ENCODE measurements around the gene UBAC2. TPM values are rescaled to one million over a fixed set of nuclear protein-coding genes. Genes with fewer than 3 reads are reported as not detected.

The UBAC2 gene
- total and polyA plus RNA-seq, 2 donors (not counting 3 experiments of a cell fraction or from before 2014, with no cell fraction given) = 45.7 to 54.4 TPM

- intact Hi-C loops (cut with micrococcal nuclease) = no loop called here
- H3K4me1 ChIP-seq (ENCODE audit: control insufficient read depth, extremely low read depth, insufficient read depth, low read length) = no peaks in the 10 kb centered on the region
- FAIRE-seq (no peak), DNase-seq (ENCODE audit: low read depth, low spot score) (no peak)
- H3K9ac ChIP-seq (replicated peaks; ENCODE audit: extremely low read depth, insufficient read depth, low read length) = no peak overlapping the region
- no peaks in the 10 kb centered on the region for H3K79me2 ChIP-seq (ENCODE audit: control insufficient read depth, insufficient read depth, low read length)
- H2AFZ ChIP-seq (ENCODE audit: low read depth, low read length) = no peak overlapping the region
- no peaks in the 10 kb centered on the region for H3K9me1 ChIP-seq (replicated peaks; ENCODE audit: control insufficient read depth, extremely low read depth, insufficient read depth, low read length)
- CTCF ChIA-PET = no interaction called here
- no peaks in the 10 kb centered on the region for H3K9me3 ChIP-seq (replicated peaks; ENCODE audit: control insufficient read depth, insufficient read depth, low read length)
- dilution Hi-C loops (cut with MboI; ENCODE audit: extremely low pct_ligation_motif_present, low sequenced_read_pairs) = no loop called here
- no peaks in the 10 kb centered on the region for H4K20me1 ChIP-seq (replicated peaks; ENCODE audit: control insufficient read depth, extremely low read depth, insufficient read depth, low read length)
- H3K4me3 ChIP-seq (replicated peaks in 1 of 3; ENCODE audit: insufficient read depth in 1 of 3, low read depth in 1 of 3, low read length in 3 of 3) = no peak overlapping the region
- no peak overlapping the region for H3K27ac ChIP-seq (ENCODE audit: insufficient read depth, low read depth, low read length)
- H3K4me2 ChIP-seq (ENCODE audit: insufficient read depth, low read length) = no peak overlapping the region
- TF ChIP-seq GATA2 (IDR thresholded peaks at IDR 0.05; ENCODE audit: insufficient read depth, insufficient read length, low read depth, low read length) (no peak), MAX (IDR thresholded peaks at IDR 0.05; ENCODE audit: insufficient read depth, insufficient read length) (peak; percentile 5), EZH2 (IDR thresholded peaks at IDR 0.05; ENCODE audit: borderline replicate concordance, low read depth, low read length, severe bottlenecking) (no peak)
- no TSS peak for BruUV-seq (replicated peaks)
- no peaks in the 10 kb centered on the region for H3K36me3 ChIP-seq (ENCODE audit: control insufficient read depth in 2 of 2, extremely low read depth in 1 of 2, insufficient read depth in 2 of 2, low read length in 2 of 2)
- H3K27me3 ChIP-seq (ENCODE audit: control insufficient read depth in 2 of 2, insufficient read depth in 2 of 2, low read length in 2 of 2) = peaks cover 3 to 15% of the 10 kb centered on the region in 2 experiments
- POLR2A ChIA-PET = no interaction called here
These were observed 213.7 kb downstream of the UBAC2 start for GRCh38 chr13:99414048-99414995.

DNA sequence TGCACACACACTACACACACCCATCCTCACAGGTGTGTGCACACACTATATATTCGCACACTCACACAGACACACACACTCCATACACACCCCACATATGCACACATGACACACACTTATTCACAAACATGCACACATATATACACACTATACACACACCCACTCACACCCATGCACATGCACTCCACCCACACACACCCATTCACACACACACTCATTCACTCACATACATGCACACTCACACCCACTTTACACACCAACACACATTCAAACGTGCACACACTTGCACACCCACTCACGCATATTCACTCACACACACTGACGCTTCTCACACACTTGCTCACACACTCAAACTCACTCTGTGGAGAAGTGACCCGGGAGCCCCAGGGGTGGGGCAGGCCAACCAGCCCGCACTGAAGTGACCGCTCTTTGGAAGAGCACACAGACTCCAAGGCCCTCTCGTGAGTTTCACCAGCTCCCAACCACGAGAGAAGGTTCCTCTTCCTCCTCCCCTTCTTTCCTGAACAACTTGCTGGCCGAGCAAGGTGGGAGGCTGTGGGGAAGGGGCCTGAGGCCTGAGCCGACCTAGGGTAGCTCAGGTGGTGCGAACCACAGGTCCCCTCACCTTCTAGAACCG, 214.5 kb downstream of the UBAC2 start:
- FAIRE-seq = no peak
- no peaks in the 10 kb centered on the region for H3K79me2 ChIP-seq (ENCODE audit: control insufficient read depth, insufficient read depth, low read length)
- no peak overlapping the region for H3K4me3 ChIP-seq (replicated peaks in 1 of 3; ENCODE audit: insufficient read depth in 1 of 3, low read depth in 1 of 3, low read length in 3 of 3)
- H3K27me3 ChIP-seq (ENCODE audit: control insufficient read depth in 2 of 2, insufficient read depth in 2 of 2, low read length in 2 of 2) = peaks cover 3 to 17% of the 10 kb centered on the region in 2 experiments
- no peaks in the 10 kb centered on the region for H4K20me1 ChIP-seq (replicated peaks; ENCODE audit: control insufficient read depth, extremely low read depth, insufficient read depth, low read length)
- H3K9me3 ChIP-seq (replicated peaks; ENCODE audit: control insufficient read depth, insufficient read depth, low read length) = no peaks in the 10 kb centered on the region
- H3K36me3 ChIP-seq (ENCODE audit: control insufficient read depth in 2 of 2, extremely low read depth in 1 of 2, insufficient read depth in 2 of 2, low read length in 2 of 2) = no peaks in the 10 kb centered on the region
- no peak for DNase-seq (ENCODE audit: low read depth, low spot score)
- no peak overlapping the region for H3K27ac ChIP-seq (ENCODE audit: insufficient read depth, low read depth, low read length)
- dilution Hi-C loops (cut with MboI; ENCODE audit: extremely low pct_ligation_motif_present, low sequenced_read_pairs) (no loop called here), intact Hi-C loops (cut with micrococcal nuclease) (no loop called here)
- TF ChIP-seq POLR2AphosphoS5 (IDR thresholded peaks at IDR 0.05; ENCODE audit: insufficient read depth, low read depth, low read length) = no peak
- no peak for TF ChIP-seq EZH2 (IDR thresholded peaks at IDR 0.05; ENCODE audit: borderline replicate concordance, low read depth, low read length, severe bottlenecking)
- no peak for TF ChIP-seq CTCF (IDR thresholded peaks at IDR 0.05; ENCODE audit: extremely low read depth in 1 of 2, insufficient read depth in 1 of 2, low read depth in 1 of 2, low read length in 2 of 2)
- TF ChIP-seq GATA2 (IDR thresholded peaks at IDR 0.05; ENCODE audit: insufficient read depth, insufficient read length, low read depth, low read length) = no peak
- no peak for TF ChIP-seq POLR2A (IDR thresholded peaks at IDR 0.05; ENCODE audit: low read depth, low read length)
- TF ChIP-seq MYC (IDR thresholded peaks at IDR 0.05; ENCODE audit: low read depth, low read length) = no peak
- TF ChIP-seq FOS (IDR thresholded peaks at IDR 0.05; ENCODE audit: borderline replicate concordance, insufficient read depth, low read length) = no peak
- no peak for TF ChIP-seq JUN (IDR thresholded peaks at IDR 0.05; ENCODE audit: borderline replicate concordance, insufficient read depth, insufficient read length, low read depth)
- TF ChIP-seq MAX (IDR thresholded peaks at IDR 0.05; ENCODE audit: insufficient read depth, insufficient read length) = no peak
- POLR2A ChIA-PET = no interaction called here
- no peak overlapping the region for H3K9ac ChIP-seq (replicated peaks; ENCODE audit: extremely low read depth, insufficient read depth, low read length)
- no TSS peak for BruUV-seq (replicated peaks)
- CTCF ChIA-PET = no interaction called here
- no peaks in the 10 kb centered on the region for H3K4me1 ChIP-seq (ENCODE audit: control insufficient read depth, extremely low read depth, insufficient read depth, low read length)
- H3K9me1 ChIP-seq (replicated peaks; ENCODE audit: control insufficient read depth, extremely low read depth, insufficient read depth, low read length) = no peaks in the 10 kb centered on the region
- no peak overlapping the region for H3K4me2 ChIP-seq (ENCODE audit: insufficient read depth, low read length)
- no peak overlapping the region for H2AFZ ChIP-seq (ENCODE audit: low read depth, low read length)
